ENCODE data around the gene NUP62.
A peak's percentile ranks its signal among the peaks of the same experiment; 100 is the strongest.

NUP62 gene

GRCh38 chr19:49938662-49939061 is 9.4 kb upstream of the NUP62 start:
- H3K4me3 ChIP-seq (replicated peaks; ENCODE audit: low read depth, low read length) = no peak overlapping the region
- no peak for DNase-seq (ENCODE audit: low read depth)
- TF ChIP-seq CTCF (IDR thresholded peaks at IDR 0.05; ENCODE audit: low read length, missing control alignments) = no peak

GRCh38 chr19:49937750-49938381 is 8.6 kb upstream of the NUP62 start:
- peak; percentile 96 for TF ChIP-seq CTCF (IDR thresholded peaks at IDR 0.05; ENCODE audit: low read length, missing control alignments)
- peak; percentile 75 for DNase-seq (ENCODE audit: low read depth)
- peak overlapping the region; percentile 21 for H3K4me3 ChIP-seq (replicated peaks; ENCODE audit: low read depth, low read length)

GRCh38 chr19:49936549-49936948 is 7.2 kb upstream of the NUP62 start:
- DNase-seq (ENCODE audit: low read depth) = no peak
- TF ChIP-seq CTCF (IDR thresholded peaks at IDR 0.05; ENCODE audit: low read length, missing control alignments) = no peak
- H3K4me3 ChIP-seq (replicated peaks; ENCODE audit: low read depth, low read length) = no peak overlapping the region

- no peak for DNase-seq (ENCODE audit: low read depth)
- no peak for TF ChIP-seq CTCF (IDR thresholded peaks at IDR 0.05; ENCODE audit: low read length, missing control alignments)
These were observed 4.3 kb upstream of the NUP62 start for GRCh38 chr19:49933643-49934042.

GRCh38 chr19:49932731-49933131 is 3.4 kb upstream of the NUP62 start:
- TF ChIP-seq CTCF (IDR thresholded peaks at IDR 0.05; ENCODE audit: low read length, missing control alignments) = no peak
- no peak for DNase-seq (ENCODE audit: low read depth)
- H3K4me3 ChIP-seq (replicated peaks; ENCODE audit: low read depth, low read length) = no peak overlapping the region

More at GRCh38 chr19:49933643-49934042, 4.3 kb upstream of the NUP62 start:
- H3K4me3 ChIP-seq (replicated peaks; ENCODE audit: low read depth, low read length) = no peak overlapping the region

GRCh38 chr19:49932041-49932451 is 2.7 kb upstream of the NUP62 start:
- DNase-seq (ENCODE audit: low read depth) = no peak
- no peak overlapping the region for H3K4me3 ChIP-seq (replicated peaks; ENCODE audit: low read depth, low read length)
- TF ChIP-seq CTCF (IDR thresholded peaks at IDR 0.05; ENCODE audit: low read length, missing control alignments) = no peak

Measured in fibroblast of pulmonary artery (primary cell).